Body of pancreas (tissue), 4 donors: ENCODE data around the gene SPATA16.

Experiments
- CTCF ChIP-seq, 7 experiments: fragments of 450-650 bp in 4 of 7; fragments of 200-600 bp in 3 of 7; sonication (generic) in 3 of 7; IDR thresholded peaks; one replicate each; pipeline ENCODE4 v1.5.1; 2016 to 2019; ENCODE audit warnings: antibody characterized with exemption in 7 of 7
- POLR2A ChIP-seq, 3 donors: fragments of 450-650 bp; IDR thresholded peaks; one replicate each; pipeline ENCODE4 v1.6.1; 2016; ENCODE audit warnings: antibody characterized with exemption in 3 of 3, mild to moderate bottlenecking in 2 of 3

- TF ChIP-seq CTCF (IDR thresholded peaks at IDR 0.05) = no peak
- no peak for TF ChIP-seq POLR2A (IDR thresholded peaks at IDR 0.05)
These were observed 110.8 kb downstream of the SPATA16 start for GRCh38 chr3:173030273-173030672.
